Activated CD8-positive, alpha-beta memory T cell treated with anti-CD3 and anti-CD28 coated beads for 1 hour (primary cell): Measurements from ENCODE around the gene TMEM255B.

Experiments used
- DNase-seq, 2 donors: peaks; one replicate each; pipeline ENCODE4 v3.0.0-alpha.2; 2020; ENCODE audit warnings: low read depth in 1 of 2; ENCODE audit errors: extremely low read depth in 1 of 2

The TMEM255B gene

DNA sequence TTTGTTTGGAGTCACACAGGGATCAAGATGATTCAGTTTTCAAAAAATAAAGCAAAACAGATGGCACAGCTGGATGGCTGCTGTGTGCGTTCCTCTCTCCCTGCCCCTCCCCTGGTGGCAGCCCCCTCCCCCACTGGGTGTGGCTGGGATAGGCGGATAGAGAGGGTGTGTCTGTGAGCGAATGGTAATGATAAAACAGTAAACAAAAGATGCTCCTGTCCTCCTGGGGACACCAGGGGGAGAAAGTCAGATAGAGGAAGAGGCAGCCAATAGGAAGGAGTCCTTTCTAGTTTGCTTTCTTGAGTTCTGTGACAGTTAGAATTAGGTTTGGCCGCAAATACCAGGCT is 6.5 kb downstream of the TMEM255B start:
- no peak for DNase-seq

DNA sequence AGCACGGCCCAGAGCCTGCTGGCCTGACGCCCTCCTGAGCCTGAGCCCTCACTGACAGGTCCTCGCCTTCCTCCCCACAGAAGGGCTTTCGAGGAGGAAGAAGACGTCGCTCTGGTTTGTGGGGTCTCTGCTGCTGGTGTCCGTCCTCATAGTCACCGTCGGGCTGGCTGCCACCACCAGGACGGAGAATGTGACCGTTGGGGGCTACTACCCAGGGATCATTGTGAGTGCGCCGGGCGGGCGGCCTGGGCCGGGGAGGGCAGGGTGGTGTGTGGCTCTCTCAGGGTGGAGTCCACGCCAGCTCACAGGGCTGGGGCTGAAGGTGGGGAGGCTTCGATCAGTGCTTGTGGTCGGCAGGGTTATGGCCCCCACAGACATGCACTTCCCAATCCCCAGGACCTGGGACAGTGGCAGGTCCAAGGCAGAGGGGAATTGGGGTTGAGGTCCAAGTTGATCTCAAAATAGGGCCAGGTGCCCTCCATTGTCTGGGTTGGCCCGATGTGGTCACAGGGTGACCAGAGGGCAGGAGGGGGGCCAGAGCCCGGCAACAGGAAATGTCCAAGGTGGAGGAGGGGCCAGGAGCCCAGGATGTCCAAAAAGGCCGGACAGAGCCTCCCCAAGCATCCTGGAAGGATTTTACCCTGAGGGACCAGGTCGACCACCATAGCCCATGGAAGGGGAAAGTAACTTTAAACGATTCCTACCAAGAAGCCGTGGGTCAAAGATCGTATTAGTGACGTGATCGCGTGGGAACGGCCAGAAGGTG is 7.2 kb downstream of the TMEM255B start:
- no peak for DNase-seq

DNA sequence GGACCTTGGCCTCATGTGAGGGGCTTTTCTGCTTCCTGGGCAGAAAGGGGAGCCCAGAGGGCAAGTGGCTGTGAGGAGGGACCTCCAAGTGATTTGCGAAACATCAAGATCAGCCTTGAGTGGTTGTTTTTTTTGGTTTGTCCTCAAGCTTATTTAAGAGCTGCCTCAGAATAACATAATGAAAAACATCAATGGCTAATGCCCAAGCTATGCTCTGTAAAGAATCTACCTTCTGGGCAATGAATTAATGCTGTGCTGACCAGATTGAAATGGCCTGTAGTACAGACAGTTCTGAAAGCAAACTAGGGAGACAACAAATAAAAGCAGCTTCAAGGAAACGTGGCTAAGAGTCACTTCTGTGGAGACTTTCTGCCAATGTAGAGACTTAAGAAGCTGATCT is 8.3 kb downstream of the TMEM255B start:
- DNase-seq: no peak

DNA sequence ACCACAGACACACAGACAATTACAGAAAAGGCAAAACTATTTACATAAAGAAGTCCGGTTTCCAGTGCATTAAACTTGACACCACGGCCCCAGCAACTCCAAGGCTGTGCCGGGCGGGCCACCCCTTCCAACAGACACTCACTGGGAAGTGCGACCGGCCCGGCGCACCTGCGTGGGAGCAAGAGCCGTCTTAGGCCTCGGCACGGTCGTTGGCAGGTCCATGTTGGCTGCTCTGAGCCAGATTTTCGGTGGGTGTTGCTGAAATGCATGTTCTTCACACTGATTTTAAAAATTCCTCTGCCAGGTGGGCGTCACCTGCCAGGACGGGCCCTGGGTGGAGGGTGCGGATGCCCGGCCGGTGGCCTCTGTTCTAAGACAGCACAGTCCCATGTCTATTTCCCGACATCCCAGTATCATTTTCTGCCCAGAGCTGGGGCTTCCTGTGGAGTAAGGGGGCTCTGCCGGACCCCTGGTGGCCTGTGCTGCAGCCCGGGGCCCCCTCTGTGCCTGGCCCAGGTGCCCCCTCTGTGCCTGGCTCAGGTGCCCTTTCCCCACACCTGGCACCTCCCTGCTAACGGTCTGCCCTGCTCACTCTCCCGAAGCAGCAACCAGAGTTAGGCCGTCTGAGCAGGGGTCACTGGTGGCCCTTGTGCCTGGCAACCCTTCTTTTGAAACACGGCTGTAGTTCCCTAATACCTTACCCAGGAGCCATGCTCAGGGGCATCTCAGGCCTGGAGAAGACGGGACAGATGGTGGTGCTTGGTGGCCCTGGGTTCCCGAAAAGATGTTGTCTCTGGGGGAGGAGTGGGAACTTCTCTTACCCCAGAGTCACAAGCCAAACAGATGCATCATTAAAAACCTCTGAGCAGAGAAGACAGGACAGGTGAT is 9.2 kb downstream of the TMEM255B start:
- DNase-seq: no peak

DNA sequence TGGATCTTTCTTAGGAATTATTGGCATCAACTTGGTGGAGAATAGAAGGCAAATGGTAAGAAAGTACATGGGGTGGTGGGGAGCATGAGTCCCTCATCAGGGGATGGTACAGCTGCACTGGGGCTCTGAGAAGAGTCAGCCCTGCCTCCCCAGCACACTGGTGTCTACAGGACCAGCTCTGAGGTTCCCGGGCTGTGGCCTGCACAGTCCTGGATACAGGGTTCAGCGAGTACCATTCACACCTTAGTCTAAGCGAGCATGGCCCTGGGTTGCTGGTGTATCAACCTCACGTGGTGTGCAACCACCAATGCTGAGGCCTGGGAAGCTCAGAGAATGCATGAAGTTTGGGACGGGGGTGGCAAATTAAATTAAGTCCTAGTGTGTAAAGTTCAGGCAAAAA is 10.1 kb downstream of the TMEM255B start:
- no peak for DNase-seq

DNA sequence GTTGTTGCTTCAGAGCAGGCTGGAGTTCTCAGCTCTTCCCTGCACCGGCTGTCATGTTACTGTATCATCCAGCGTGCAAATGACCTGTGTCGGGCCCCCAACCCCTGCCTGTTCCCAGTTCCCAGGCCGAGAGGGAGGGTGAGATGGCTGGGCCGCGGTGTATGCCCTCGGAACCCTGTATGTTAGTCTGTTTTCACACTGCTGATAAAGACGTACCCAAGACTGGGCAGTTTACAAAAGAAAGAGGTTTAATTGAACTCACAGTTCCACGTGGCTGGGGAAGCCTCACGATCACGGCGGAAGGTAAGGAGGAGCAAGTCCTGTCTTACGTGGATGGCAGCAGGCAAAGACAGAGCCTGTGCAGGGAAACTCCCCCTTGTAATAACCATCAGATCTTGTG is 10.9 kb downstream of the TMEM255B start:
- no peak for DNase-seq

DNA sequence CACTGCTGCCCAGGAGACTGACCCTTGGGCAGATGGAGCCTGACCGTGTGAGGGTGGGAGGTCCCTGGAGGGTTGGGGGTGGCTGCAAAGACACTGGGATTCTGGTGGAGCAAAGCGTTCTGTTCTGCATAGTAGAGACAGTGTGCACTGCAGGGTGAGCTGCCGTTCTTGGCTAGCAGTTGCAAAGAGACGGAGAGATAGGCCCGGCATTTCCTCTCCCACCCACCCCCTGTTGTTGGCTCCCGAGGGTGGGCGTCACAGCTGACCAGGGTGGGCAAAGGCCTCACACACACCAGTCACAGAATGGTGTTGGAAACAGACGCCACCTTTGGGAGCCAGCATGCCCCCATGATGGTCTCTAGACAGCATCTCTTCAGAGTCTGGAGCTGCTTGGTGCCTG is 11.4 kb downstream of the TMEM255B start:
- DNase-seq: no peak

DNA sequence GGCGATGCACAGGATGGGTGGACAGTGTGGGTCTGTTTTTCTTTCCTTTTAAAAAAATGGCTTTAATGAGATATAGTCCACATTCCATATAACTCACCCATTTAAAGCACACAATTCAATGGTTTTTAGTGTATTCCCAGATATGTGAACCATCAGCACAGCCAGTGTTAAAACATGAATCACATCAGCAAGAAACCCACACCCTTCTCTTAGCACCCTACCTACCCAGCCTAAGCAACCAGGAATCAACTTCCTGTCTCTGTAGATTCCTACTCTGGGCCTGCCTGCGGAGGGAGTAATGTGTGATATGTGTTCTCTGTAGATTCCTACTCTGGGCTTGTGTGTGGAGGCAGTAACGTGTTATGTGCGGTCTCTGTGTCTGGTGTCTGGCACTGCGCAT is 11.9 kb downstream of the TMEM255B start:
- no peak for DNase-seq

DNA sequence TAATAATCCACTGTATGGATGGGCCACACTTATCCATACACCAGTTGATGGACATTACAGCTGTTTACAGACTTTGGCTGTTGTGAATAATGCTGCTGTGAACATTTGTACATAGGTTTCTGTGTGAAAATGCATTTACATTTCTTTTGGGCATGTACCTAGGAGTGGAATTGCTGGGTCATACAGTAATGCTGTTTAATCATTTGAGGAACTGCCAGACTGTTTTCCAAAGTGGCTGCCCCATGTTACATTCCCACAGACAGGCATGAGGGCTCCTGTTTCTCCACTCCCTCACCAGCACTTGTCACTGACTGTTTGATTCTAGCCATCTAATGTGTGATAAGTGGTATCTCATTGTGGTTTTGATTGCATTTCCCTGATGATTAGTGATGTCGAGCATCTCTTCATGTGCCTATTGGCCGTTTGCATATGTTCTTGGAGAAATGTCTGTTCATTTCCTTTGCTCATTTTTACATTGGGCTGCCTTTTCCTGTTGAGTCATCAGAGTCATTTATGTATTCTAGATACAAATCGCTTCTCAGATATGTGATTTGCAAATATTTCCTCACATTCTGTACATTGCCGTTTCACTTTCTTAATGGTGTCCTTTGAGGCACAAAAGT is 12.8 kb downstream of the TMEM255B start:
- DNase-seq: no peak

DNA sequence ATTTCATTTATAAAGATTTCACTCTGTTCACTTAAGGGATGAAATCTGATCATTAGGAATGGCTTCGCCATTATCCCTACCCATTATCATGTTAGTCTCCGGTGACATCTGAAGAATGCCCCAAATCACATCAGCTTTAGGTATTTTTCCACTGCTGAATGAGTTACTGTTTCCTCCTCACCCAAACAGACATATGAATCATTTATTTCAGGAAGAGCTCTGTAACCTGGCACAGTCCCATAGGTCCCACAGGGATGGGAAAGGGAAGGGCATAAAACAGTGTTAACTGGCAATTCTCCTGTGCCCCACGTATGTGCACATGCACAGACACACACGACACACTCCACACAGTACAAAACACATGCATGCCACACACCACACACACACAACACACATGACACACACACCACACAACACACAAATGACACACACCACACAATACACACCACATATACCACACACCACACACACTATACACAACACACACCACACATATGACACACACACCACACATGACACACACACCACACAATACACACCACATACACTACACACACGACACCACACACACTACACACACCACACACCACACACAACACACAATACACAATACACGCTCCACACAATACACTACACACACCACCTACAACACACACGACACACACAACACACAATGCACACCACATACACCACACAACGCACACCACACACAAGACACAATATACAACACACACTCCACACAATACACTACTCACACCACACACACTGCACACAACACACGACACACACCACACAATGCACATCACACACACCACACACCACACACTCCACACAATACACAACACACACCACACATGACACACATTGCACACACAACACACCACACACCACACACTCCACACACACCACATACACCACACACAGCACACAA is 15.4 kb downstream of the TMEM255B start:
- no peak for DNase-seq

DNA sequence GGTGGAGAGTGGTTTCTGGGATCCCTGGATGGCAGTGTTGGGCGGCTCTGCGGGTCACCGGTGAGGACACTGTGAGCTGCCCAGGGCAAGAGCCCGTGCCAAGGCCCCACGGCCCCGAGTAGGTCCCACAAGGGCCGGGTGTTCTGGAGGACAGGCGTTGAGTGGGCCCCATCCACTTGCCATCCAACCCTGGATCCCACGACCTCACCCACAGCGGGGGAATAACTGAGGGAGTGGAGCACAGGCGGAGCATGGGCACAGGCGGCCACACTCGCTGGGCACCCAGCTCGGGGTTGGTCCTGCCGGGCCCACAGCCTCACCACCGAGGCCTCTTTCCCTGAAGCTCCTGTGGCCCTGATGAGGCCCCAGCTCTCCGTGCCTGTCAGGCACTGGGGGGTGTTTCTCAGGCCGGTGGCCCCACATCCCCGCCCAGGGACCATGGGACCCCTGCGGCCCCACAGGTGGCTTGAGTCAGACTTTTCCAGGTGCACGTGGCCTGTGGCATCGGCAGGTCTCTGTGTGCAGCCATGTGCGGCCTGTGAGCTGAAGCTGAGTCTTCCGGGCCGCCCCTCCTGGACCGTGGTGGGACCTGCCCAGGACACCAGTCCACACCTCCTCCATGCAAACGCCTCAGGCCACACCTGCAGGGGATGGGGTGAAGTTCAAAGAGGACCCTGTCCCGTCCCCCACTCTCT is 16.6 kb downstream of the TMEM255B start:
- DNase-seq: no peak

DNA sequence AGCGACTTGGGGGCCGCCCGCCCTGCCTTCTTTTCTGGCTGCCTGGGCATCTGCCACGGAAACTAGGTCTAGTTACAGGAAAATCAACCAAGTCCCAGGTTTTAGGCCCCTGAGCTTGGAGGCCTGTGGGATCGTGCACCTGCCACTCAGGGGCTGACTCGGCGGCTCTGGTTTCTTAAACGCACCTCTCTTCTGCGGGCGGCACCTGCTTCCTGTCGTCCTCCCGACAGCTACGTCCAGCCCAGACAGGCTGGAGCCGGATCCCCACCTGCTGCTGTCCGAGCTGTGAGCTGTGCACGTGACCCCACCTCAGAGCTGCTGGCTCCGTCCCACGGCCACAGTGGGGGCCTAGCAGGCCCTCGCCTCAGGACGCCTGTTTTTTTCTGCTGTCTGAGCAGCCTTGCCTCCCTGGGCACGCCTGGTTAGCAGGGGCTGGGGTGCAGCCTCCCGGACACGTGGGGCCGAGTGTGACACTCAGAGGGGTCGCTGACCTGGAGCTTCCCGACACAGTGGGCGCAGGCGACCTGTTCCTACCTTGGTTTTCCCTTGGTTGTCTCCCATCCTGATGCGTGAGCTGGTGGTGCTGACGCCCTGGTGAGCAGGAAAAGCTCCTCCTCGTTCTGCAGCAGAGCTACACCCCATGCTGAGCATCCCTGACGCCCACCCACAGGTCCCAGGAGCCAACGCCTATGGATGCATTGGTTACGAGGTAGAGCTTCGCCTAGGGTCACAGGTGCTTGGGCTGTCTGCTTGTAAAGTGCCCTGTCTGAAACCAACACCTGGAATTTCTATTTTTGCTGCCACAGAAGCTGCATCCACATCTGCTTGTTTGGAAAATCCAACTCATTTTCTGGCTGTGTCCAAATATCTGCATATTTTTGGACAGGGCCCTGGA is 17.5 kb downstream of the TMEM255B start:
- DNase-seq: no peak

DNA sequence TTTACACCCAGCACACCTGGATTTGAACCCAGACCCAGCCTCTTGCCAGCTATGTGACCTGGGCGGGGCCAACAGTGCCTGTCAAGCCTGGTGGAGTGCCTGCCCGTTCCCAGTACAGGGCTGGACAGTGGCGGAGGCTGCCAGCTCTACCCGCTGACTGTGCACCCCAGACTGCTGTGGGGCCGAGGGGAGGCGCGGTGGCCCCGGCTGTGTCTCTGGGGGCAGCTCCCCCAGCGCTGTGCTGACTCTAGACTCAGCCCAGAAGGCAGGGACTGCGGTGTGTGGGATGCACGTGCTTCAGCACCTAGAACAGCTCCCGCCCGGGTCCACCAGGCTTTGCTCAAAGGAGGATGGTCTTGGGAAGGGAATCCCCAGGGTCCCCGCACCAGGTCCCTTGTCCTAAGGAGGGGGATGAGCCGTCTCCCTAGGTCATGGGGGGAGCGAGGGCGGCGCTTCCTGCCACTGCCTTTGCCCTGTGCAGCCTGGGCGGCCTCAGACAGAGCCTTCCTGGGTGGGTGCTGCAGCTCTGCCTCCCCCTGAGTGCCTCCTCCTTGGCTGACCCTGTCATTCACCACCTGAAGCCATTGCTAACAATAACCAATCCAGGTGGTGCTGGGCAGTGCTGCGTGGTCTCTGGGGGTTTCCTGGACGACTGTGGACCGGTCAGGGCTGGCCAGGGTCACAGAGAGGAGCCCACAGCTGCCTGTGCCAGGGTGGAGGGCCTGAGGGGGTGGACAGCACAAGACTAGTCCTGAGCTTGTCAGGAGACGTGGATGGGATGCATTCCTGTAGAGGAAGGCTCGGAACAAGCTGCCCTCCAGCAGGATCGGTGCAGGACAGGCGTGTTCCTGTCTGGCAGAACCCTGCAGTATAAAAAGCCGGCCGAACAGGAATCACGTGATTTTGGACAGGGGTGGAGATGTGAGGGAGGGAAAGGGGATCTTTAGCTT is 18.6 kb downstream of the TMEM255B start:
- no peak for DNase-seq

DNA sequence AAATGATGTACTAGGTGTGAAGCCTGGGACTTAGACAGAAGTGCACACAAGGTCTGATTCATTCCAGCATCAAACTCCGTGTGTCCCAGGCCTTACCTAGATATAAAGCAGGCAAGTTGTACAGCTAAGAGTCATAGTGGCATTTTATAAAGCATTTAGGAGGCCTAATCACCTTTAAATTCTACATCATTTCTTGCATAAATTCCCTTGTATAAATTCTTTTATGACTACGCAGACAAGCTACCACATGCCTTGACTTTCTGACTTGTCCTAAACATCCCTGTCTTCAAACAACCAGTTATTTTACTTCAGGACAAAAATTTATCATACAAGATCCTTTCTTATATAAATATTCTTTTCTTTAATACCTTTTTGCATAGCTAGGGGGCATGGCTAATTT is 22.5 kb downstream of the TMEM255B start:
- DNase-seq: no peak

DNA sequence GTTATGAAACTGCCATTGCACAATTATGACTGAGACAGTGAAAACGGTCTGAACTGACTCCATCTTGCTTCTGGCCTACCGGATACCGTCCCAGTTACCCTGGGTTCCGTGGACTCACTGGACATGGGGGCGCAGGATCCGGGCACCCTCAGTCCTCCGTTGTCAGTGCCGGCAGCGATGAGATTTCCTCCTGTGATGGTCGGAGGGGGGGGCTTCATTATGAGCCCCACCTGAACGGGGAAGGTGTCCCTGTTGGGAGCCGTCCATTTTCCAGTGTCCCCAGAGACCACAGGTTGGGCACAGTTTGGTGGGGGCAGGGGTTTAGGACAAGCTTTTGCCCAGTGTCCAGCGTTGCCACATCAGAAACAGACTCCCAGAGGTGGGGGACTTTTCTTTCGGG is 23.4 kb downstream of the TMEM255B start:
- DNase-seq: no peak

DNA sequence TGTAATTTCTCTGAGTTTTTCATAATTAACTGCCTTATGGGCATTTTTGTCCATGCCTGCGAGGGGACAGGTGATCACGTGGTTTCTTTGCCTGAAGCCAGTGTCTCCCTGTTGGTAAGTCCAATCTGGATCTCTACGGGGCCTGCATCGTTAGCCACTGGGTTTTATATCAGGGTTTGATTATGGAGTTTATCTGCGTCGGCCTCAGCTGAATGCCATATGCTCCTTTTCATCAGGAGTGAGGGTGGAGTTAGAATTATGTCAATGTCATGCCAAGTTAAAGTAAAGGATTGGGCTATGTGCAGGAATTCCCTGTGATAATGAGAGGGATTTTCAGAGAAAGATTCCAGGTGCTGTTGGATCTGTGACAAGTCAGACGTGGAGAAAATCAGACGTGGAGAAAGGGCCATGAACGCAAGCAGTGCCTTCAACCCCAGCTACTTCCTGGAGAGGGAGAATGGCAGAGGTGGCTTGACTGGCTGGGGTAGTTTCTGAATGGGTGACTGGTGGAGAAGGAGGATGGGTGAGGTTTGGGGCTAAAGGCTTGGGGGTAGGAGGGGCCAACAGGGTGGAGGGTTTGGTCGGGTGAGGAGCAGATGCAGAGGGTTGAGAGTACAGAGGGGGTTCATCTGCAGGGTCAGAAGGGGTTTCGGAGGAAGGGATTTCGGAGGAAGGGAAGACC is 24.3 kb downstream of the TMEM255B start:
- DNase-seq: no peak

DNA sequence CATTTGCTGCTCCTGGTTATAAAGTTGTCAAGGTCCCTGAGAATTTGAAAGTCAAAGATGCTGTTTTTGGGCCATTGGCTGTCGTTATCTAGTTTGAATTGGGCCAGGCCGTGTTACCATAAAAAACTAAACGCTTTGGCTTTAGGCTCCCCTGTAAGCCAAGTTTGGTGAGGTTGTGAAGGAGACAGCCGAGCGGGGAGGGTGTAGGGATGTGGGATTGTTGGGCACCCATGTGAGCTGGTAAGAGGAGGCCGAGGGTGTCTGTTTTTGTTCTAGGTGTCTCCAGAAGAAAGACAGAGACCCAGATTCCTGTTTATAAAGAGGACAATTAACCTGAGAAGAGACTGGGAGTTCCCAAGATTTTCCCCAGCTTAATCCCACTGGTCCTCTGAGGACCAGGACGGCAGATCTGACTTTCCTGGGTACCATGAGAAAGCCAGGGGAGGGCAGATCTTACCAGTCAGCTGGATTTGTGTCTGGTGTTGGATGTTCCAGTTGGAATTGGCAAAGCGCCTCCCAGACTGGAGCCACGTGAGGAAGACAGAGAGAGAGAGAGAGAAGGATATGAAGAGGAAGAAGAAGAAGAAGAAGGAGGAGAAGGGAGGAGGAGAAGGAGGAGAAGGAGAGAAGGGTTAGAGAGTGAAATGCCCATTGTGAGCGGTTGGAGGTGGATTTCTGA is 25.1 kb downstream of the TMEM255B start:
- no peak for DNase-seq
